B cell (primary cell): ENCODE results near the gene AUTS2.

ENCODE experiments used
- CTCF ChIP-seq: fragments of 200-600 bp; IDR thresholded peaks from one replicate; pipeline ENCODE4 v1.8.0; 2022; ENCODE audit warnings: antibody characterized with exemption, mild to moderate bottlenecking
- EZH2 ChIP-seq: IDR thresholded peaks from 2 replicates; pipeline ENCODE4 v1.6.1; 2012; ENCODE audit warnings: borderline replicate concordance, low read depth, mild to moderate bottlenecking, moderate library complexity, low read length; ENCODE audit not compliant: insufficient read depth, poor library complexity, severe bottlenecking

- TF ChIP-seq CTCF (no peak), EZH2 (no peak)
Observed at GRCh38 chr7:70529436-70529835, 931.2 kb downstream of the AUTS2 start.
